DMS79 (cell line): ENCODE results near the gene PLOD1.
"Not testable (repeated sequence)": the region's sequence is repeated elsewhere in the genome, so short reads cannot be mapped to it uniquely, and the experiment has no call there.

ENCODE experiments used
- DNase-seq: peaks from one replicate; lab custom pipeline; 2025; lab: John Stamatoyannopoulos, UW

PLOD1 gene

DNA sequence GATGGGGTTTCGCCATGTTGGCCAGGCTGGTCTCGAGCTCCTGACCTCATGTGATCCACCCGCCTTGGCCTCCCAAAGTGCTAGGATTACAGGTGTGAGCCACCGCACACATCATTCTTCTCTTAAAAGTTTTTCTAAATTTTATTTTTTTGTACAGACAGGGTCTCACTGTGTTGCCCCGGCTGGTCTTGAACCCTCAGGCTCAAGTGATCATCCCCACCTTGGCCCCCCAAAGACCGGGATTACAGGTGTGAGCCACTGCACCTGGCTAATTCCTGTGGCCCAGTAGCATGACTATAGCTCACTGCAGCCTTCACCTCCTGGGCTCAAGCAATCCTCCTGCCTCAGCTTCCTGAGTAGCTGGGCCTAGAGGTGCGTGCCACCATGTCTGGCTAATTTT is 5.3 kb downstream of the PLOD1 start:
- not testable (repeated sequence) for DNase-seq

DNA sequence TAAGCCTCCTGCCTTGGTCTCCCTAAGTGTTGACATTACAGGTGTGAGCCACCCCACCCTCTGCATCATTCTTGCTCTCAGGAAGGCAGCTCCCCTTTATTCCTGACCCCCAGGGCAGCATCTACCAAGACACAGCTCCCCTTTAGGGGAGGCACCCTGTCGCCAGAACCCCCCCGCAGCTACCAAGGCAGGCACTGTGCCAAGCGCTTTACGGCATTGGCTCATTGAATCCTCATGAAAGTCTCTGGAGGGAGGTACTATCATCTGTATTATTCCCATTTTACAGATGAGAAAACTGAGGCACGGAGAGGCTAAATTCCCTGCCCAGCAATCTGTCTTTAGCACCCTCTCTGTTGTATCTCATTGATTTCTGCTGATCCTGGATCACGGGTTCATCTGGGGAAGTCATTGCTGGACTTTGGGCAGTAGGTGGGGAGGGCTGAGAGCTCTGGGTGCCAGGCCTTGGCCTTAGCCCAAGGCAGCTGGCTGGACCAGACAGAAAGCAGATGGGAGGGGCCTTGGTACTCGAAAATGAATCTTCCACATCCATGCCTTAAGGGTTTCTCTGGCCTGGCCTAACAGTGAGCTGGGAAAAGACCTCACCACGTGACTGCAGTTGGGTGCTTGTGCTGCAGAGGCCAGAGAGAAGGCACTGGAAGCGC is 5.9 kb downstream of the PLOD1 start:
- no peak for DNase-seq

DNA sequence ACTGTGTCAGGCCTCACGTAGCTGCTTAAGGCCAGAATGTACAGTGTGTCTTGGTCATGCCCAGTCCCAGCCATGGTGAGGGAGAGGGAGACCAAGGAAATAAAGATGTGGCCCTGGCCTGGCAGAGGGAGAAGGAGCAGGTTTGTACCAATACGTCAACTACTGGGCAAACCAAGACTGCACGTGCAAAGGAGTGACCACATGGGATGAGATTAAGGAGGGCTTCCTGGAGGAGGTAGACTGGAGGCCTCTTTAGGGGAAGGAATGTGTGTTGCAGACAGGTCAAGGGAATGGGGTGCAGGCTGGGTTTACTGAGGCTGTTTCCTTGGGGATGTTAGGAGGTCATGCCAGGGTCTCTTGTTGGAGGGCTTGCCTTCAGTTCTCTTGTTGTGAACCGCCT is 7.8 kb downstream of the PLOD1 start:
- no peak for DNase-seq

DNA sequence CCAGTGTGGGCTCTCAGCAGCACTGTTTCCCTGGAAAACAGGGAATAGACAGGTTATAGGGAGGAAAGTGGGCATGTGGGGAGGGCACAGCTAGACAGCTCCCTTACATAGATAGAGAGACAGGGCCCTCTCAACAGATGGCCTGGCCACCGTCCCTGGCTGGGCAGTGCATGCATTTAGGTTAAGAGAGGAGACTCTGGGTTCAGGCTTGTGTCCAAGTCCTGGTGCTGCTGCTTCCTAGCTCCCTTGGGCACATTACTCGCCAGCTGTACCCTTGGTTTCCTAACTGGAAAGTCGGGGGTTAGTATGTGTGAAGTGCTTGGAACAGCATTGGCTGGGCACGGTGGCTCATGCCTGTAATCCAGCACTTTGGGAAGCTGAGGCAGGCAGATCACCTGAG is 9.1 kb downstream of the PLOD1 start:
- DNase-seq: peak; percentile 18

DNA sequence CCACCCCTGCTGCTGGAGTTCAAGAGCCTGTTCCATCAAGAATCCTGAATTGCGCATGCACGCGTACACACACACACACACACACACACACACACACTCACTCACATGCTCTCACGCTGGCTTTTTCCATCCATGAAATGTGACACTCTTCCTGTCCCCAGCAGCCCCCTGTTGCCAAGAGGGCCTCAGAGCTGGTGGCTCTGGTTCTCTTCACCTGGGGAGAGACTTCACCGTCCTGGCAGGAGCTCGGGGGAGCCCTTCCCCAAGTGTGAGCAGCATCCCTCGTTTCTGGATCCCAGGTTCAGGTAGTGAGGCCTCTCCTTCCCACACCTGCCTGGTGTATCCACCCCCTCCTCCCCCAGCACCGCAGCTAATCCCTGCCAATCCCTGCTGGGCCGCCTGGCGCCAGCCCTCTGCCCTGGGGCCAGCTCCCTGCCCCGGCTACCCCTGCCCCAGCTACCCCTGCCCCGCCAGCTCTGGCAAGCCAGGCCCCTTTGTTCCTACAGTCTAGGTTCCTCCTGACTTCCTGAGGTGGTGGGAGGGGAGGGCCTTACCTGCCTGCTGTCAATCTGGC is 9.9 kb downstream of the PLOD1 start:
- DNase-seq: peak; percentile 95

DNA sequence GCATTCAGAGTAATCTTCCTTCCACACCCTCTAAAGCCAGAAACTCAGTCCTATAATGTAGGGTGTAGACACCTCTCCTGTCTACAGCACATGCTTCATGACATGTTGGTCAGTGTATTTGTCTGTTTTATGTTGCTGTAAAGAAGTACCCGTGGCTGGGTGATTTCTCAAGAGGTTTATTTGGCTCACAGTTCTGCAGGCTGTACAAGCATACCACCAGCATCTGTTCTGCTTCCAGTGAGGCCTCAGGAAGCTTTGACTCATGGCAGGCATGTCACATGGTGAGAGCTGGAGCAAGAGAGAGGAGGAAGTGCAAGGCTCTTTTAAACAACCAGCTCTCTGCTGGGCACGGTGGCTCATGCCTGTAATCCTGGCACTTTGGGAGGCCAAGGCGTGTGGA is 12.1 kb downstream of the PLOD1 start:
- peak; percentile 6 for DNase-seq

DNA sequence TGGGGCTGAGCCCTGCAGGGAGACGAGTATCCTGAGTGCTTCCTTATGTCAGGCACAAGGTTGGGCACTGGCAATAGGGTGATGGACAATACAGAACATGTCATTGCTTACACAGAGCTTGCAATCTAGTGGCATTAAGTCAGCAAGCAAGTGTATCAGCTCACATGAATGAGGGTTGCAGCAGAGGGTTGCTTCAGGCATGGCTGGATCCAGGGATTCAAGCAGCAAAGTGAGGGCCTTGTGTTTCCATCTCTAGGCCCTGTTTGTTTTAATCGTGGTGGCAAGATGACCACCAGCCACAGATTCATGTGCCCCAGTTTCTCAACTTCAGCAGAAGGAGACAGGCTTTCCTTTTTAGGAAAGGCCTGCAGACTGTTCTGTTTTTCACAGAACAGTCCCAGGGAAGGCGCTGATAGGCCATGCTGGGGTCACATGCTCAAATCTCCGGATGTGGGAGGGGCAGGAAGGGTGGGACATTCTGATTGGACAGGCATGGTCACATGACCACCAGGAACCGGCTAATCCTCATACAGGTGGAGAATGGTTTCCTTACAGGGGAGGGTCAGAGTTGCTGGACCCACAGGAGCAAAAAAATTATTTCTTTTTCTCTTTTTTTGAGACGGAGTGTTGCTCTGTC is 14.4 kb downstream of the PLOD1 start:
- DNase-seq: no peak

DNA sequence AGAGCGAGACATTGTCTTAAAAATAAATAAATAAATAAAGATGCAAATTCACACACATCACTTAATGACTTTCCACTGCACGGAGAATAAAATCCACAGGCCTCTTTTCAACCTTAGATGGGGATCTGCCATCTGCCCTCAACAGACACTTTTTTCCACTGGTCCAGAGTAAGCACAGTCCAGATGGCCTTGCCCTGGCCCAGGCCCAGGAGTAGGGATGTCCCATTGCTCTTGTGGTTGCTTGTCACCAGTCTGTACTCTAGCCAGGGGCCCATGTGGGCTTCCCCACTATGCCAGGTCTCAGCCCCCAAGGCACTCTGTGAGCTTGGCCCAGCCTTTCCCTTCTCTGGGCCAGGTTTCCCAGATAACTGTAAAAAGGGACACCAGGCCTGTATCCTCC is 17.4 kb downstream of the PLOD1 start:
- no peak for DNase-seq

DNA sequence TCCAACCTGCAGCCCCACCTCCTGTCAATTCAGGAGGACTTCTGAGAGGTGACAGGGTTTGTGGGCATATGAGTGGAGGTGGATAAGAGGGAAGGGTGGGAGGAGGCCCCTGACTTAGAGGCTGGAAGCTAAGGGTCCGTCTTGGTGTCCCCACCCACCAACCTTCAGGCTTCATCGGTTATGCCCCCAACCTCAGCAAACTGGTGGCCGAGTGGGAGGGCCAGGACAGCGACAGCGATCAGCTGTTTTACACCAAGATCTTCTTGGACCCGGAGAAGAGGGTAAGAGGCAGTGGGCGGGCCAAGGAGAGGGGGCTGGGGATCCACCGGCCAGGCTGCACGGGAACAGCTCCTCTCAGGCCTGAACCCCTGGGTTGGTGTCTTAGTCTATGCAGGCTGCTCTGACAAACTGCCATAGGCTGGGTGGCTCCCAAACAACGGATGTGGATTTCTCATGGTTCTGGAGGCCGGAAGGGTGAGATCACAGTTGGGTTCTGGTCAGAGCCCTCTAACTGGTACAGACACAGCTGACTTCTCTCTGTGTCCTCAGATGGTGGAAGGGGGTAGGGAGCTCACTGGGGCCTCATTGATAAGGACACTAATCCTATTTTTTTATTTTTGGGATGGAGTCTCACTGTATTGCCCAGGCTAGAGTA is 18.1 kb downstream of the PLOD1 start:
- DNase-seq: no peak

DNA sequence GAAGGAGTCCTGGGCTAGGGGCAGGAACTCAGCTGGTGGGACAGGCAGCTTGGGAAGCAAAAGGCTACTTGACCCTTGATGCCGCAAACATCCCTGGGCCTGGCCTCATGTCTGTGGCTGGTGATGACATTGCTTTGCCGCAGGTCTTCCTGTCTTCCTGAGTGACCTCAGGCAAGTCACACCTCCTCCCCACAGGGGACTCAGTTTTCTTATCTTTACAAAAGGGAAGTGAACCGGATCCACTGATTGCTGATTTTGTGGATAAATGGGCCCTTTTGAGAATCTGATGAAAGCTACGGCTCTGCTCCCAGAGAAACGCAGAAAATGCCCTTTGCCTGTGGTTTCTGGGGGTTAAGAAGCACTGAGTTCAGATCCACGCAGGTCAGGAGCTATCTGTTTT is 20.7 kb downstream of the PLOD1 start:
- DNase-seq: no peak

DNA sequence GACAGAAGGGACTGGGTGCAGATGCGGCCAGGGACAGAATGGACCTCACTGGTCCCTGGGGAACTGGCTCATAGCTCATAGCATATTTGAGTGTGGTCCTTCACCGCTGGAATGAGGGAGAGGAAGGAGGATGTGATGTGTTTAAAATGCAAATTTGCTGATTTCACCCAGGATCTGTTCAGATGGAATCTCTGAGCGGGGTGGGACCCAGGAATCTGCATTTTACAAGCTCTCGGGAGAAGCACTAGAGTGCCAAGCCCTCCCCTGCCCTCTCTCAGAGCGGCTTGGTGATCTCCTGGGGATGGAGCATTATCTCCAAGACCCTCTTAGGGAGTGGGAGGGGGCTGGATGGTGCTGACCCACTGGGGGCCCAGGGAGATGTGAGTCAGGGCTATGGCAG is 22.9 kb downstream of the PLOD1 start:
- no peak for DNase-seq

DNA sequence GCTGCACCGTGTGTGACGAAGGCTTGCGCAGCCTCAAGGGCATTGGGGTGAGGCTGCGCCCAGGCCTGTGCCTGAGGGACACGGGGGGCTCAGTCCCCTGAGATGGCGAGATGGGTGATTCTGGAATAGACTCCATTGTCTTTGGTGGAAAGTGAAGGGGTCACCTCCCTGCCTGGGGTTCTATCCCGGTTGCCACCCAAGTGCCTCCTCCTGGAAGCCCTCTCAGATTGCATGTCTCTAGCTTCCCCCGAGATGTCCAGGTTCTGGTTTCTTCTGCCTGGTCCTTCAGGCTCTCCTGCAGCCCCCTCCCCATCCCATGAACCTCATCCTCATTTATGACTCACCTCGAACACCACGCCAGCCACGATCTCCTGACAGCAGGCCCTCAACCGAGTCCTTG is 23.4 kb downstream of the PLOD1 start:
- DNase-seq: no peak

DNA sequence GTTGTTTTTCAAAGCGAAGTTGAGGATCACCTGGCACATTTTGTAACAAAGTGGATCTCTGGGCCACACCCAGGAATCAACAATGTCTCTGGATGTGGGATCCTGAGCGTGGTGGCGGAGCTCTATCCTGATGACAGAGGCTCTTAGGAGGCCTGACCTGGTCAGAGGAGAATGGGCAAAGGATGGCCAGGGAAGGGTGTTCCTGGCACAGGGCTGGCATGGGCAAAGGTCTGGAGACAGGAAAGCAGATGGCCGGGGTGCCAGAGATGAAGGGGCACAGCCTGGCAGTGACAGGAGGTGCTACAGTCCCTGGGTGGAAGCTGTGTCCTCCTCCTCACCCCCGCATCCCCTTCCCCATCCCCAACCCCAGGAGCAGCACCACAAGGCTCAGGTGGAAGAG is 25.8 kb downstream of the PLOD1 start:
- DNase-seq: no peak

DNA sequence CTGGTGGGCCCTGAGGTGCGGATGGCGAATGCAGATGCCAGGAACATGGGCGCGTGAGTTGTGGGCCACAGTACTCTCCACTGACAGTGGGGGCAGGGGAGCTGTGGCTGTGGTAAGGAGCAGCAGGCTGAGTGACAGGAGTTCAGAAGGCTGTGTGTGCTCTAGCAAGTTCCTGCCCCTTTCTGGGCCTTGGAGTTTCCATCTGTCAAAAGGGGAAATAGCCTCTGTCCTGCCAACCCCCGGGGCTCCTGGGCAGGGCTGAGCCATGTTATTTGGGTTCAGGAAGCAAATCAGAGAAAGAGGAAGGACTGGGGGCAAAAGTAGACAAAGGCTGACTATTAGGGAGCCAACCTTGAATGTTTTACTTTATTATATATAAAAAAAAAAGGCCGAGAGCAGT is 26.2 kb downstream of the PLOD1 start:
- DNase-seq: no peak

DNA sequence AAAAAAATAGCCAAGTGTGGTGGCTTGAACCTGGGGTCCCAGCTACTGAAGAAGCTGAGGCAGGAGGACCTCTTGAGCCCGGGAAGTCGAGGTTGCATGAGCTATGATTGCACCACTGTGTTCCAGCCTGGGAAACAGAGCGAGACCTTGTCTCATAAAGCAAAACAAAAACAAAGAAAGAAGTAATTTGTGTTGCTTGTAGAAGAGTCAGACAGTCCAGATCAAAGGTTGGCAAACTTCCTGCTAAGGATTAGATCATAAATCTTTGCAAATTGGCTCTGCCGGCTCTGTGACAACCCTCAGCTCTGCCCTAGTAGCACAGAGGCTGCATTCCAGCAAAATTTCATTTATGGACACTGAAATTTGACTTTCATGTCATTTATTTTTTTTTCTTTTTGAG is 26.7 kb downstream of the PLOD1 start:
- DNase-seq: no peak

DNA sequence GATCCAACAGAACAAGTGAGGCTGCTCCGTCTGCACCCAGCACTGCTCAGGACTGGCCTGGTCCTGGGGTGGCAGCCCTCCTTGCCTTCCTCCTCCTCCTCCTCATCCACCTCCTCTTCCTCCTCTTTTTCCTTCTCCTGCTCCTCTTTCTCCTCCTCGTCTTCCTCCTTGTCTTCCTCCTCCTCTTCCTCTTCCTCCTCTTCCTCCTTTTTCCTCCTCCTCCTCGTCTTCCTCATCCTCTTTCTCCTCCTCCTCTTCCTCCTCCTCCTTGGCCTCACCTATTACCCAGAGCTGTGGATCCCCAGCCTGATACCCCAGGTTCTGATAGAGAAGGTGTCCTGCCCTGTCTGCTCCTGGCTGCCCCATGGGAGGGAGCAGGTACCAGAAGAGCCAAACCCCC is 29.1 kb downstream of the PLOD1 start:
- no peak for DNase-seq

DNA sequence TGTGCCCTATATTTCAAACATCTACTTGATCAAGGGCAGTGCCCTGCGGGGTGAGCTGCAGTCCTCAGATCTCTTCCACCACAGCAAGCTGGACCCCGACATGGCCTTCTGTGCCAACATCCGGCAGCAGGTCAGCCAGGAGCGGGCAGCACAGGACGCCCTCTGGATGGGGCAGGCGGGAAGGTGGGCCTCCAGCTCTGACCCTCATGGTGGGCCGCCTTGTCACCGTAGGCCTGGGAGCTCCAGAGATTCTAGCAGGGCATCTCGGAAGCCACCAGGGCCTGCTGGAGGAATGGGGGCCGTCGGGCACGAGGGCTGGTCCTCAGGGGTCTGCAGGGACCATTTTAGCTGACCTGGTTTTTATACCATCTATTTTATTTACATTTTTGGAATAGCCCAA is 30.1 kb downstream of the PLOD1 start:
- DNase-seq: no peak

DNA sequence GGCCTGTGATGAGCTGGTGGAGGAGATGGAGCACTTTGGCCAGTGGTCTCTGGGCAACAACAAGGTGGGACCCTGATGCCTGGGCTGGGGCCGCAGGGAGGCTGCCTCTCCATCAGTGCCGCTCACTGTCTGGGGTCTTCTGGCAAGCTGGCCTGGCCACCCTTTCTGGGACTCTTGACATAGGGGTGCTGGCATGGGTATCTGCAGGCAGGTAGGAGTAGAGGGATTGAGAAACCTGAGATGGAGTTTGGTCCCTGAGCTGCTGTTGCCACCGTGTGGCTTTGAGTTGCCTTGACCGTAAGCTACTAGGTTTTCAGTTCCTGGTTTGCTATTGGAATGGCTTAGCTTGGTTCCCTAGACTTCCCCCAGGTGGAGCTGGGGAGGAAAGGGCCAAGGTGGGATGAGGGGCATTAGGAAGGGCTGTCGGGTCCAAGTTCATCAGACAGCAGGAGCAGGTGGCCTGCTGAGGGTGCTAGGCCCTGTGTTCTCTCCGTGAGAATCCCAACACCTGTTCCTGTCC is 32.6 kb downstream of the PLOD1 start:
- peak; percentile 51 for DNase-seq

DNA sequence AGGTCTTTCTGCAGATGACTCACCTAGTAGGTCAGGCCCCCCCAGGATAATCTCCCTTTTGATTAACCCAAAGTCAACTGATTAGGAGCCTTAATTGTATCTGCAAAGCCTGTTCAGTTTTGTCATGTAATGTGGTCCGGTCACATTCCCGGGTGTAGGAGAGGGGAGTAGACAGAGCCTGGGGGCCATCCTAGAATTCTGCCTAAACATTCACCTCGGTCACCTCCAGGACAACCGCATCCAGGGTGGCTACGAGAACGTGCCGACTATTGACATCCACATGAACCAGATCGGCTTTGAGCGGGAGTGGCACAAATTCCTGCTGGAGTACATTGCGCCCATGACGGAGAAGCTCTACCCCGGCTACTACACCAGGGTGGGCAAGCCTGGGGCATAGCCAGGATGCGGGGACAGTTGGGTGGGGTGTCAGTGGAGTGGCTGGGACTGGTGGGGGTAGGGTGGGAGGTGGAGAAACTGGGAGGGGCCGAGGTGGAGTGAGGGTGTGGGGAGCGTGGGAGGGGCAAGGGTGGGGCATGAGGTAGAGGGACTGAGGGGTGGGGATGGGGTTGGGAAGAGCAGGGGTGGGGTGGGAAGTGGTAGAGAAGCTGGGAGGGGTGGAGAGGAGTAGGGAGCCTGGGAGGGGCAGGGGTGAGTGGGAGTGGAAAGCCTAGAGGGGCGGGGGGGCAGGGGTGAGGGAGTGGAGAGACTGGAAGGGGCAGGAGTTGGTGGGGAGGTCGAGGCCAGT is 36.1 kb downstream of the PLOD1 start:
- no peak for DNase-seq

DNA sequence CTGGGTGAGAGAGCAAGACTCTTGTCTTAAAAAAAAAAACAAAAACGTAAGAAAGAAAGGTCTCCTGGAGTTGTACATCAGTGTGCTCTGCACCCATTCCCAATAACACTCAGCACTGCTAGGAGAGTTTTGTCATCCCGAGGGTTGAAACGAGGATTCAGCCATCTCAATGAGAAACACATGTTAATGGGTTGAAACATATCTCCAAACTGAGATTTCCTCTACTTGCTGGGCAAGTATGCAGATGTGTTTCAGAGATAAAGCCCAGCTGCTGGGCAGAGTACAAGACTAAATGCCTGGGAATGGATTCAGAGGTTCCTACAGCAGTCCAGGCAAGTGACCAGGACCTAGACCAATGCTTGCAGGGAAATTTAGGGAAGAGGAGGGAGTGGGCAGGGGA is 43.1 kb downstream of the PLOD1 start:
- DNase-seq: no peak

DNA sequence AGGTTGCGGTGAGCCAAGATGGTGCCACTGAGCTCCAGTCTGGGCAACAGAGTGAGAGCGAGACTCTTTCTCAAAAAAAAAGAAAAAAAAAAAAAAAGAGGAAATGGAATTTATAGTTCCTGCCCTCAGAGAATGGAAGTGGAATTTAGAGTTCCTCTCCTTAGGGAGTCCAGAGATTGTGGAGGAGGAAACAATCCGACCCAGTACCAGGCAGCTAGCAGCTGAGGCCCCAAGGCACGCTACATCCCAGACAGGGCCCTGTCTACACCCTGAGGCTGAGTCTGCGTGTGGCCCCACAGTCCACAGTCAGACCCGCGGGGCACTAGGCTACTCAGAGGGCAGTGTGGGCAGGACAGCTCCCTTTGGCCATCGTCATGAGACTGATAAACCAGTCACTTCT is 43.8 kb downstream of the PLOD1 start:
- DNase-seq: no peak
